HUES6 (cell line): ENCODE data around the gene CASP9.

Experiments used
- H3K27ac ChIP-seq: 2 replicates; pipeline ENCODE4 v1.7.0; 2013; ENCODE audit warnings: low read depth, mild to moderate bottlenecking, low read length, inconsistent platforms
- H3K27me3 ChIP-seq: 2 replicates; pipeline ENCODE4 v1.6.1; 2013; ENCODE audit warnings: low read length; ENCODE audit not compliant: control insufficient read depth, insufficient read depth
- H3K36me3 ChIP-seq: 2 replicates; pipeline ENCODE4 v1.6.1; 2013; ENCODE audit warnings: low read length; ENCODE audit not compliant: control insufficient read depth, insufficient read depth
- H3K4me1 ChIP-seq: 2 replicates; pipeline ENCODE4 v1.6.1; 2013; ENCODE audit warnings: low read length; ENCODE audit not compliant: control insufficient read depth, insufficient read depth
- H3K4me3 ChIP-seq: 2 replicates; pipeline ENCODE4 v1.5.1; 2013; ENCODE audit warnings: low read depth, low read length
- H3K9ac ChIP-seq: one replicate; pipeline ENCODE4 v1.6.1; 2013; ENCODE audit warnings: mild to moderate bottlenecking, low read length
- H3K9me3 ChIP-seq: 2 replicates; pipeline ENCODE4 v1.6.1; 2013; ENCODE audit warnings: low read depth, low read length; ENCODE audit not compliant: control insufficient read depth, insufficient read depth

CASP9 gene

GRCh38 chr1:15452866-15453571 lies 71.0 kb downstream of the CASP9 start:
- H3K27me3 ChIP-seq: no peaks in the 10 kb centered on the region
- H3K4me3 ChIP-seq: no peak overlapping the region
- no peak overlapping the region for H3K9ac ChIP-seq
- no peak overlapping the region for H3K27ac ChIP-seq
- no peaks in the 10 kb centered on the region for H3K4me1 ChIP-seq
- peaks cover 8% of the 10 kb centered on the region for H3K9me3 ChIP-seq
- H3K36me3 ChIP-seq: no peaks in the 10 kb centered on the region

- no peak overlapping the region for H3K27ac ChIP-seq
- H3K9me3 ChIP-seq: peaks cover 8% of the 10 kb centered on the region
- no peak overlapping the region for H3K9ac ChIP-seq
- no peaks in the 10 kb centered on the region for H3K4me1 ChIP-seq
- H3K36me3 ChIP-seq: no peaks in the 10 kb centered on the region
- no peak overlapping the region for H3K4me3 ChIP-seq
- H3K27me3 ChIP-seq: no peaks in the 10 kb centered on the region
Measured at GRCh38 chr1:15452216-15452615, 71.8 kb downstream of the CASP9 start.

GRCh38 chr1:15451014-15451722 lies 72.8 kb downstream of the CASP9 start:
- Histone ChIP-seq H3K27ac (no peak overlapping the region), H3K4me1 (no peaks in the 10 kb centered on the region), H3K9me3 (peaks cover 8% of the 10 kb centered on the region), H3K36me3 (no peaks in the 10 kb centered on the region), H3K4me3 (no peak overlapping the region), H3K27me3 (no peaks in the 10 kb centered on the region), H3K9ac (no peak overlapping the region)

- no peaks in the 10 kb centered on the region for H3K36me3 ChIP-seq
- no peaks in the 10 kb centered on the region for H3K4me1 ChIP-seq
- no peak overlapping the region for H3K4me3 ChIP-seq
- peaks cover 8% of the 10 kb centered on the region for H3K9me3 ChIP-seq
- no peaks in the 10 kb centered on the region for H3K27me3 ChIP-seq
- H3K27ac ChIP-seq: no peak overlapping the region
- no peak overlapping the region for H3K9ac ChIP-seq
Measured at GRCh38 chr1:15449567-15449966, 74.4 kb downstream of the CASP9 start.

GRCh38 chr1:15448877-15449462 lies 75.0 kb downstream of the CASP9 start:
- no peak overlapping the region for H3K27ac ChIP-seq
- H3K4me3 ChIP-seq: no peak overlapping the region
- no peak overlapping the region for H3K9ac ChIP-seq
- H3K27me3 ChIP-seq: no peaks in the 10 kb centered on the region
- no peaks in the 10 kb centered on the region for H3K36me3 ChIP-seq
- H3K9me3 ChIP-seq: peaks cover 8% of the 10 kb centered on the region
- no peaks in the 10 kb centered on the region for H3K4me1 ChIP-seq

- Histone ChIP-seq H3K27me3 (no peaks in the 10 kb centered on the region), H3K9me3 (peaks cover 6% of the 10 kb centered on the region), H3K9ac (no peak overlapping the region), H3K27ac (no peak overlapping the region), H3K4me1 (no peaks in the 10 kb centered on the region), H3K4me3 (no peak overlapping the region), H3K36me3 (no peaks in the 10 kb centered on the region)
Measured at GRCh38 chr1:15446212-15446611, 77.8 kb downstream of the CASP9 start.

- H3K9ac ChIP-seq: no peak overlapping the region
- H3K27me3 ChIP-seq: no peaks in the 10 kb centered on the region
- H3K36me3 ChIP-seq: no peaks in the 10 kb centered on the region
- H3K9me3 ChIP-seq: 0 out of 2 replicates have a peak, but pooled peaks cover under 1% of the 10 kb centered on the region
- no peak overlapping the region for H3K4me3 ChIP-seq
- H3K27ac ChIP-seq: no peak overlapping the region
- H3K4me1 ChIP-seq: no peaks in the 10 kb centered on the region
Measured at GRCh38 chr1:15445390-15446122, 78.5 kb downstream of the CASP9 start.

- no peaks in the 10 kb centered on the region for H3K36me3 ChIP-seq
- no peak overlapping the region for H3K9ac ChIP-seq
- no peak overlapping the region for H3K4me3 ChIP-seq
- H3K4me1 ChIP-seq: no peaks in the 10 kb centered on the region
- H3K27me3 ChIP-seq: no peaks in the 10 kb centered on the region
- no peaks in the 10 kb centered on the region for H3K9me3 ChIP-seq
- H3K27ac ChIP-seq: no peak overlapping the region
Measured at GRCh38 chr1:15444468-15445389, 79.3 kb downstream of the CASP9 start.

GRCh38 chr1:15443281-15443680 lies 80.7 kb downstream of the CASP9 start:
- Histone ChIP-seq H3K27me3 (no peaks in the 10 kb centered on the region), H3K27ac (no peak overlapping the region), H3K9ac (no peak overlapping the region), H3K4me1 (no peaks in the 10 kb centered on the region), H3K4me3 (no peak overlapping the region), H3K36me3 (no peaks in the 10 kb centered on the region), H3K9me3 (no peaks in the 10 kb centered on the region)

- Histone ChIP-seq H3K4me1 (no peaks in the 10 kb centered on the region), H3K36me3 (no peaks in the 10 kb centered on the region), H3K4me3 (no peak overlapping the region), H3K9ac (no peak overlapping the region), H3K9me3 (no peaks in the 10 kb centered on the region), H3K27ac (no peak overlapping the region), H3K27me3 (no peaks in the 10 kb centered on the region)
Measured at GRCh38 chr1:15442759-15443158, 81.3 kb downstream of the CASP9 start.
